Eye (tissue), 1 donor: Measurements from ENCODE around the gene KIRREL3.

ENCODE experiments used
- DNase-seq: peaks from one replicate; pipeline ENCODE4 v3.0.0-alpha.2; 2015

The KIRREL3 gene

DNA sequence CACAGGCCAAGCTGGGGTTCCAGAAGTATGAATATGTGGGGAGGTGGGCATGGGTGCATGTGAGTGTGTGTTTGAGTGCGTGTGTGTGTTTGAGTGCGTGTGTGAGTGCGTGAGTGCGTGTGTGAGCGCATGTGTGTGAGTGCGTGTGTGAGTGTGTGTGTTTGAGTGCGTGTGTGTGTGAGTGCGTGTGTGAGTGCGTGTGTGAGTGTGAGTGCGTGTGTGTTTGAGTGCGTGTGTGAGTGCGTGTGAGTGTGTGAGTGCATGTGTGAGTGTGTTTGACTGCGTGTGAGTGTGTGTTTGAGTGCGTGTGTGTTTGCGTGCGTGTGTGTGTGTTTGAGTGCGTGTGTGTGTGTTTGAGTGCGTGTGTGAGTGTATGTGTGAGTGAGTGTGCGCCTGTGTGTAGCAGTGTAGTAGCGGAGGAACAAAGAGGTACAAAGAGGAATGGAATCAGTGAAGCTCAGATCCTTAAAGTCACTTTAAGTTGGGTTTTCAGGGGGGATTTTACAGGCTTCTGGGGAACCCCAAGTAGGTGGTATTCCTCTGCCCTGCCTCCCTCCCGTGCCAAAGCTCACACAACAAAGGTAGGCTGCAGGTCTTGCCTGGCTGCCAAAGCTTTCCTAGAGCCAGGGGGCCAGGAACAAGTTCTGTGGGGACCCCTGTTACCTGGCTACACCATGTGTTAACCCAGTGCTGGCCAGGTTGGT, 137.1 kb downstream of the KIRREL3 start:
- DNase-seq, result no peak

DNA sequence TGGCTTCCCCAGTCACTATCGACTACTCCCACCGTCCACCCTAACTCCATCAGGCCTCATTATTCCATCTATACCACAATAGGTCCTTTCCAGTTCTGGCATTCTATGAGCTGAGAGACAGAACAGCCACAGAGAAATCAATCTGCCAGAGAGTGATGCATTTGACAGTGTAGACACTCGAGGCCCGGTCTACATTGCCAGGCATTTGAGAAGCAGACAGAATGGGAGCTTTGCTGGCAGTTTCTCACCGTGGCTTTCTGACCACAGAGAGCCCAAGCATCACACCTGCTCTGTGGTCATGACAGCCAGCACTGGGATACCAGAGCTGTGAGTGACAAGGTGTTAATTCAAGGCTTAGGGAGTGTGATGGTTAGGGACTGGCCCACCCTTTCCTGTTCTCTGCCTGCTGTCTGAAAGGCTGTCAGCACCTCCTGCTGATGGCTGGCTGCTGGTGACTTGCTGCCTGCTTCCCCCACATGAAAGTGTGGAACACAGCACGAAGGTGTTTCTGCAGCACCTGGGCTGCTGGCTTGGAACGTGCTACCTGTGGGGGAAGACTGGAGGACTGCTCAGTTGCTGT, 137.8 kb downstream of the KIRREL3 start:
- DNase-seq, result no peak

DNA sequence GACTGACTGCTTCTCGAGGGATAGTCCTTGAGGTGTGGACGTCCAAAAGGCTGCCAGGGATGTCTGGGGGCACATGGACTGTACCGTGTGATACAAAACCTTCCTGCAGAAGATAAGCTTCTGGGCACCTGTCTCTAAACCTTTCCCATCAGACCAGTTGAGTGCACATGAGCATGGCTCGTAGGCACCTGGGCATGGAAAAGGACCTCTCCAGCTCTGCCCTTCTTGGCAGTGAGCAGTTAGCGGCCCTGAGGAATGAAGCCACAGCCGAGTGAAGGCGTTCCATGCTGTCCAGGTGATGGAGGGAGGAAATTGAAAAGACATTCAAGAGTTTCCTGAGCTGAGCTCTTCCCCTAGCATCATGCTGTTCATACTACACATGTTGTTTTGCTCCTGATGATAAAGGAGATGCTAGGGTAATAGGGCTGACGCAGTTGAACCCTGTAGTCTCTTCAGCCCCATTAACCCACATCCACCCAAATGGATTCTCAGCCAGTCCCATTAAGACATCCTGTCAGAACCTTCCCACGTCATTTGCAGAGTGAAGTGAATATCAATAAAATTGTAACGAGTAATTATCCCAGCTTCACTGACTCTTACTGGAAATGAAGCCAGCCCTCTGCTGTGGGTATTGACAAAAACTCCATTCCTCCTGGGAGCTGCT, 138.6 kb downstream of the KIRREL3 start:
- DNase-seq, result peak; percentile 62

DNA sequence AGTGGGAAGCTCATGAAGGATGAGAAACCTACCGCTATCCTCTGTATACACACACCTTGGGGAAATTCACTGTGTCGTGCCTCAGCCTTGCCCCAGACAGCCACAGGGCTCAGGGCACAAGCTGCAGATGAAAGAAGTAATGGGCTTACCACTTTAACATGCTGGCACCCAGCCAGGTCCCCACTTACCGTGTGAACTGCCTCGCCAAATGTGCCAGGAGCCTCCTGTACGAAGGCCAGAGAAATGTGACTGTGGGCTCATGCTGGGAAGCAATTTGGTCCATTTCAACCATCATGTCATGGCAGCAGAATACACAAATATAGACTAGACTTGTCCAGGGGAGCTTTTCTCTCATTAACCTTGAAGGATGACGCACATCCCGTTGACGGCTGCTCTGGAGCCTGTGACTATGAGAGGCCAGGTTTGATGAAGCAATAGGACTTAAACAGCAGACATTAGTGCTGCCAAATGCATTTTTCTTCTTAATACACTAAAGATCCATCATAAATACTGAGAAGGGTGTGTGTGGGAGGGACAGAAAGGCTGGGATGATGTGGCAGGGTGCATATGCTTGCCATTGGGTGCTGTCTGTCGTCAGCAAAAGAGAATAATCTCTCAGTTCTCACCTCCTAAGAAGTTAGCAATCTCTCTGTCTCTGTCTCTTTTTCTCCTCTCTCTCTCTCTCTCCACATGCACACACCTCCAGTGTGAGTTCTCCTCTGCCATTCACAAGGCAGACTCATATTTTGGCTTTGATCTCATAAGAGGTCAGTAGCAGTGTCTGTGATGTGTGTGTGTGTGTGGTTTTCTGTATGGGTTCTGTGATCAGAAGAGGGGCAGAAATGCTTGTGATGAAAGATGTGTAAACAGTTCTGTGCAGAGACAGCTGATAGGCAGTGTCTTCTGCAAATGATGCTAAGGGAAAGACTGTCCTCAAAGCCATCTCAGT, 142.4 kb downstream of the KIRREL3 start:
- DNase-seq, result peak; percentile 60

DNA sequence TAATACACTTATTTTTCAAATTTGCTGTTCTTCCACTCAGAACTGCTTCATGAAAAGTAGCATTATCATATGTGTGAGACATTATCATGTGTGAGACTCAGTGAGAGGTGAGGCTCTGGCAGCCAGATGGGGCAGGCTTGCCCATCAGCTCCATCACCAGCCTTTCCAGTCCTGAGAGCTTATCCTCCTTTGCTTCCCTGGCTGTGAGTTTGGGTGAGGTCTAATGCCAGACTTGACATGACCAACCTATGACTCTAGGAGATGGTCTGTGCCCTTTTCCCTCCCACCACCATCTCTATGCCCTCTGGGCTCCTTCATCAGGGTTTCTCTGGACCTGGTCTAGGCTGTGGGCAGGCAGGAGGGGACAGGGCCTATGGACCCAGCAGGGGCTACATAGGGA, 145.0 kb downstream of the KIRREL3 start:
- no peak for DNase-seq

DNA sequence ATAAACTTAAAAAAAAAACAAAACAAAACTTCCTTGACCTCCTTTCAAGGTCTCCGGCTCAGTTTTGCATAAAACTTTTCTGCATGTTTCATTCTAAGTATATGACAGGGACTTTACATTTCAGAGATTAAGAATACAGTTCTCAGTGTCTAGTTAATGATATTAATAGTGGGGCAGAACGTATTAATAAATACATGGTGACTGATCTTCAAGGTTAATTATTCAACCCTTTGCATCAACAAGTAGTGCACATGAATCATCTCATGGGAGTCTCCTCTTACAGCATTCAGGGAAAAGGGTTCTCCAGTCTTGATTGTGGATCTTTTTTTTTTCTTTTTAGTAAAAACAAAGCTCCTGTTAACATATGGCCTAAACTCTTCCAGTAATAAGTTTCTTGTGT, 146.8 kb downstream of the KIRREL3 start:
- DNase-seq, result no peak

DNA sequence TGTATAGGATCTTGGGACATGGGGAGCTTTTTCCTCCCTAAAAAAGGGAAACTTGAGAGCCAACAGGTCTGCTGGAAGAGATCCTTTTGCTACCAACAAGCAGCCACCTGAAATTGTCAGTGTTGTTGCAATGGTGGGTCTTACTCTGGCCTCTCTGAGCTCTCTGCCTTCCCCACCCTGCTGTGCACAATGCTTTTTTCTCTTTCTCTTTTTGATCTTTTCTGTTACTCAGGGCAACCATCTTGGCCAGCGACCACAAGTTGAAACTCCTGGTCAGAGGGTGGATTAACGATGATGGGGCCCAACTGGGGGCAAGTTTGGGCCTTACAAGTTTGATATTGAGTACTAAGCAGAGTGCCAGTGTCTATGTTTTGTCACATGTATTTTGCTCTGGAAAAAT, 155.8 kb downstream of the KIRREL3 start:
- no peak for DNase-seq

DNA sequence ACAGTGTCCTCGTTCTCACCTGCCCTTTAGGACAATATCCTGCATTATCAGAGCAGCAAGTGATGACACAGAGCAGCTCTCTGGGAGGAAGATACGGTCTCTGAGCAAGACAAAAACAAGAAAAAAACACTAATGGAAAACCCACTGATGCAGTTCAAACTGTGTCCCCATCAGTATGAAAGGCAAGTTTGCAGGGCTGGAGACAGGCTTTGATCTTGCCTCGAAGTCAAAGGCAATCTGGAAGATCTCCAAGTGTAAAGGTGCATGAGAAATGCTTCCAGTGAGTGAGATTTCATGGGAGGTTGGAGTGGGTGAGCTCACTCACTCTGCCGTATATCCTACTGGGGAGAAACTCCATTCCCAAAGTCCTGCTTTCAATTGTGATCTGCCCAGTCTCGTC, 157.5 kb downstream of the KIRREL3 start:
- no peak for DNase-seq

DNA sequence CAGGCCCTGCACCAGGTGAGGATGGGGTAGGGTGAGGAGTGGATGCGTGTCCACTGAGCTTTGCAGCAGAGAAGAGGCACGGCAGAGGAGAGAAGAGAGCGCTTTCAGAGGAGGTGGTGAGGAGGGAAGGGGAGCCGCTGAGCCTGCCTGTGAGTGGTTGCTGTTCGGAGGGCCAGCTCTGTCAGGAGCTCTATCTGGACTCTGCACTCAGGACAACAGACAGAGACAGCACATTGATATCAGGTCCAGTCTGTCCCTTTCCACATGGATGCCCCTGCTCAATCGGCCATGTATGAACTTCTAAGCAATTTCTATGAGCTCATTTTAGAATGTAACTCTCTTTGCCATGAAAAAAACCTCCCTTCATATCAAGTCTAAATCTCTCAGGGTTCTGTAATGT, 158.6 kb downstream of the KIRREL3 start:
- peak; percentile 84 for DNase-seq

DNA sequence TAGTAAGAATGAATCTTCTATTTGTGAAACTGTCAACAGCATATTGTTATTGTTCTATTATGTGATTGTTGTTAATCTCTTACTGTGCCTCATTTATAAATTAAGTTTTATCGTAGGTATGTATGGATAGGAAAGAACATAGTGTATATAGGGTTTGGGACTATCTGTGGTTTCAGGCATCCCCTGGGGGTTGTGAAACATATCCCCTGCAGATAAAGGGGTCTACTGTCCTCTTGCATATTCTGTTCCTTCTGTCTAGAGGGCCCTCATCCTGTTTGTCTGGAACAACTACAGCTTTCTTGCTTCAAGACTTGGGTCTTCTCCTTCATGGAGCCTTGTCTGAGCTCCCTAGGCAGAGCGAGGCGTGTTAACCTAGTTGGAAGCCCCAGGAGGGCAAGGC, 159.6 kb downstream of the KIRREL3 start:
- DNase-seq, result no peak

DNA sequence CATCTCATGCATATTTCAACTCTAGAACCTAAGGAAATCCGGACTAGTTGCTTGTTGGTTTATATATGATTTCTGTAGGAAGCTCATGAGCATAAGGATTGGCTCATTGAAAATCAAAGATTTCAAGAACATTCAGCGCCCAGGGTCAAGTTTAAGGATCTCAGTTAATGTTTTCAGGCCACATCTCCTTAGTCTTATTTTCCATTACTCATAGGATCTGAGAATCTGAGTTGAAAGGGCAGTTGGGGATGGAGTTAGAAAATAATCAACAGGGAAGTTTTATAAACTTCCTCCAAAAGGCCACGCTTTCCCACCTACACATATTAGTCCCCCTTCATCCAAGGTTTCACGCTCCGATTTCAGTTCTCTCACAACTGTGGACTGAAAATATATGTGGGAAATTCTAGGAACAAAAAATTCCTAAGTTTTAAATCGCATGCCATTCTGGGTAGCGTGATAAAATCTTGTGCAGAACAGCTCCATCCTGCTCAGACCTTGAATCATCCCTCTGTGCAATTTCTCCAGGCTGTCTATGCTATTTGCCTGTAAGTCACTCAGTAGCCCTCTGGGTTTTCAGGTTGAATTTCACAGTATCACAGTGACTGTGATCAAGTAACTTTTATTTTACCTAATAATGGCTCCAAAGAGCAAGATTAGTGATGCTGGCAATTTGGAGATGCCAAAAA, 160.2 kb downstream of the KIRREL3 start:
- DNase-seq, result no peak

DNA sequence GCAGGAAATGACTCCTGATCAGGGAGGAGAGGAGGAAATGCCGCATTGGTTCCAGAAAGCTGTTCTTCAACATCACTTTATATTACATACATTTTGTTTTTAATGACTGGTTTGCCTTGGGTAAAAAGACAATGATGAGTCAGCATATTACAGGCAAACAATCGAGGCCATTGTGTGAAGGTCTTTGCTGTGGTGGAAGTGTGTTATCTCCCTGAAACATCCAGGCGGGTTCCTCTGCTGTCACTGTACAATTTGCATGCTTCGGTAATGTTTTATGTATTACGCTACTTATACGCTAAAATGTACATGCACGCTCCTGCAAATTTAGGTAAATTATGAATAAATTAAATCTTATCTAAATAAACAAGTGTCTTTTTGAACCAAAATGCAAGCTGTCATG, 161.1 kb downstream of the KIRREL3 start:
- peak; percentile 59 for DNase-seq

DNA sequence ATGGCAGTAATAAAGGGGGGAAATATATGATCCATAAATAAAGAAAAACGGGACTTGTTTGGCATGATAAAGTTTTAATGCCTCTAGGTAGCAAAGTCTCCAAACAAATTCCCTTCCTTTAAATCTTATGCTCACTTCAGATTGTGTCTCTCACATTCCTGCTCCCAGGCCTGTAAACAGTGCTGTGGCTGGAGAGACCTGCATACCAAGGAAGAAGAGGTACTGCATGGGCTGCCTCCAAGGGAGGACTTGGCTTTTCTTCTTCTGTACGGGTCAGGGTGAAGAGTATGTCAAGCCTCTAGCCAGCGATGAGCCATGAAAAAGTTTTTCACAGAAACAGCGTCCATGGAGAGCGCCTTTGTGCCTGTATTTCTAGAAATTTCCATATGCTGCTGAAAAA, 161.8 kb downstream of the KIRREL3 start:
- no peak for DNase-seq

DNA sequence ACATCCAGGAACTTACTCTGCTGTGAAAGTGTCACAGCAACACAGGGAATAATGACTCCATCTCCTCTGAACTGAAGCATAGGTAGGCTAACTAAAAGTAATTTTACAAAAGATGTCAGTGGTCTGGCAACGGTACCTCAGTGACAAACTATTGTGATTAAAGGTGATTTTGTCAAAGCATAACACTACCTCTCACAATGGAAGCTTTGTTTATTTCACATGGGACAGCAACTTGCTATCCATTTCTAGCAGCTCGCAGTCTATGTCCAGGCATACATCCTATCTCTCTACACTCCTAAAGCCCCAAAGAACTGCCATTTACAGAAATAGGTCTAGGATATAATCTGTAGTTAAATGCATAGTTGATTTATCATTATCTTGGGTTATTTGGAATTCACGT, 163.0 kb downstream of the KIRREL3 start:
- no peak for DNase-seq

DNA sequence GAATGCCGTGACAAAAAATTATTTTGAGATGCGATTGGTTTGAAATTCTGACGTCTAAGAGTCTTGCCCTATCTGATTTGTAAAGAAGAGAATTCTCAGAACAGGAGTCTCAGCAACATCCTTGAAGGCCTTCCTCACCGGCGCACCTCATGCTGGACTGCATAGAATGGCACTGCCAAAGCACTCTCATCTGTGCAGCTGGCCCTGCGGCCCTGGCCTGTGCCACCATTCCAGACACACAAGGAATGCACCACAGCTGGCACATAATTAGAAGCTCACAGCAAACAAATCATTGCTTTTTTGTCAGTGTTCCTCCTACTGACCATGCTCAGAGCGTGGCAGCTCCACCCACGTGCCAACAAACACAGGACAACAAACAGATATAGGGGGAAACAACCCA, 166.0 kb downstream of the KIRREL3 start:
- no peak for DNase-seq

DNA sequence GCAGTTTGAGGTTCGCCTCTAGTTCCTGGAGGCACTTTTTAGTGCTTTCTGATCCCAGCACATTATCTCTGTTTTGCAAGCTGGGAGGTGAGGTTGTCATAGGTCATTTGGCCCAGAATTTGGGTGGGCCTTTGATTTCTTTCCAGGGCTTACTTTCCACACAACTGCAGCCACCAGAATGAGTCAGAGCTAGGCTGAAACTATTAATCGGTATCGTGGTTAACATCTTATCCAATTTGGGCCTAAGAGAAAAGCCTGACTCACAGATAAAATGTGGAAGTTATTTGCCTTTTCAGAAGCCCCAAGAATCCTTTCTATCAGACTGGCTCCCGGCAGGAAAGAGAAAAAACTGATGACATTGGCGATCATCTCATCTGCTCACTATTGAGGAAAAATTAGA, 166.4 kb downstream of the KIRREL3 start:
- DNase-seq, result no peak

DNA sequence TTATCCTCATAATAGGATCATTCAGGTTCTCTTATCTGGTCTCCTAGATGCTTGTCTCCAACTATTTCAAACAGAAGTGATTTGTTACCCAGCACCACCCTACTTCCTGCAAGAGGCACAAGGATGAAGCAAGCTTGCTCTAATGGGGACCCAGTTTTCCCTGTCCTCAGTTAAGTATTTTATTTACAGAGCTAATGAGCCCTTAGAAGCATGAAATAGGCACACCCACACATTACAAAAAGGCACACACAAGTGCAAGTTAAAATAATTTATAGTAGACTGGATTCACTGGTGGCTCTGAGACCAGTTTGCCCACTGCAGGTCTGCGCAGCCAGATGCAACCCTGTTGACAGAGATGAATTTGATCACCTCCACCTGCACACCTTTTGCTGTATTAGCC, 167.5 kb downstream of the KIRREL3 start:
- DNase-seq, result no peak

DNA sequence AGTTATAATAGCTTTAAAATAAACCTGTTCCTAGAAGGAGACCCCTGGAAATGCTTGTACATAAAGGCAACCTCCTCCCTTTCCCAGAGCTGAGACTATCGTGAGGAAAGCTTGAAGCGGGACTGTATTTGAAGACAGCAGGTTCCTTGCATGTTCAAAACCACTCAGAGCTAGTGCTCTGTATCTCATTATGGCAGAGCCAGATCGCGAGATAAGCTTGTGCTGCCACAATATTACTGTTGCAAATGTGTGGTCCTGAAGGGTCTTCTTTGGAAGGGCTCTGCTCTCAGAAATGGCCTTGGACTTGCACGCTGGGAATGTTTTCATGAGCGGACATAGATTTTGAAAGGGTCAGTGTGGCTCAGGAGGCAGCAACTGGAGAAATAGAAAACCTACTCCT, 168.2 kb downstream of the KIRREL3 start:
- no peak for DNase-seq

DNA sequence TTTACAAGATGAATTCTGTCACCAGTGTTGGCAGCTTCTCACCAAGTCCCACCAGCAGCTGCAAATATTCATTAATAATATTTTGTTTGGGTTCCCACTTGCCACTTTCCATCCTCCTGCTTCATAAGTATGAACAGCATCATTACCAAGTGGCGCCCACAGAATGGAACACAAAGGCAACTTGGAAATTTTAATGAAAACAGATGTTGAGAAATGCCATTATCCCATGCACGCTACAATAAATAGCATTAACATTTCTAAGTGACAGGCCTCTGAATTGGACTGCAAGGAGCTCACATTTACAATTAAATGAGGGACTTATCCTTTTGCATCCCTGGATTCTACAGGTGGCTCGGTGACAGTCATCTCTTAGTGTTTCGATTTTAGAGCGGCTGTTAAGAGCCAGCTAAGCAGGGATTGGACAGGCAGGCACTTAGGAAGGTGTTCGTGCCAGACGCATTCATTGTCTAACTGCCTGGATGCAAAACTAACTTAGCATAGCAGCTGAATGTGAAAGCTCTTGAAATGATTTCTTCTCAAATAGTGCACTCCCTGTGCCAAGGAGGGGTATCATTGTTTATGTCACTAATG, 170.3 kb downstream of the KIRREL3 start:
- no peak for DNase-seq

DNA sequence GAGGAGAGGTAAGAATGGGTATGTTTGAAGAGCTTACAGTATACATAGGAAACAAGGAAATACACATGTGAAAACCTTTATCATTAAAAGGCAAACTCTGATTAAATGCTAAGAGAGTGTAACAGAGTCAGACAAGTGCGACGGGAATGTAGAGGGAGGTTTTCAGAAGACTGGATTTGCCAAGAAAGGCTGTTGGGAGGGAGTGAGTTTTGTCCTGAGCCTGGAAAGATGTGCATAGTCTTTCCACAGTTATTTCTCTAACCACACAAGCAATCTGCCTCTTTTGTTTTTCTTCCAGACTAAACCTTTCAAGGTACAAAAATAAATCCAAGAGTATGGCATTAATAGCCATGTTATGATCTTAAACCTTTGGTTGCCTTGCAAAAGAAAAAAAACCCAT, 170.9 kb downstream of the KIRREL3 start:
- no peak for DNase-seq

DNA sequence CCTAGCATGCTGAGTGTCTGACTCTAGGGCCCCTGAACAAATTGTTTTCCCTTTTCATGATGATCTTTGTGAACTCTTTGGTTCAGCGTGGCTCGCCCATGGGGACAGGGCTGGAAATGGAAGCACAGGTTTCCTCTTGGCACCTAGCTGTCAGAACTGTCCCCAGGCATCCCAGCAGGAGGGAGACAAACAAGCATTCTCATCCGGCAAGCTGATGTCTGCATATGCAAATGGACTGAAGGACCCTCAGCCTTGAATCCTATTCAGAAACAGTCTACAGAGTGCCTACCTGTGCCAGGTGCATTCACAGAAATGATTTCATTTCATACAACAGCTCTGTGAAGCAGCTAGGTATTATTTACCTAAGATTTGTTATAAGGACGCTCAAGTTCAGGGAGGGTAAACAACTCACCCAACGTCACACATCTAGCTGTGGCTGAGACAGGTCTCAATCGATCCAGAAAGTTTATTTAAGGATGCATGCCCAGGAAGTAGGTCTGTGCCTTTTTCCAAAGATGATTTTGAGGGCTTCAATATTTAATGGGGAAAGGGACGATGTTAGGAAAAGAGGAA, 176.4 kb downstream of the KIRREL3 start:
- no peak for DNase-seq

DNA sequence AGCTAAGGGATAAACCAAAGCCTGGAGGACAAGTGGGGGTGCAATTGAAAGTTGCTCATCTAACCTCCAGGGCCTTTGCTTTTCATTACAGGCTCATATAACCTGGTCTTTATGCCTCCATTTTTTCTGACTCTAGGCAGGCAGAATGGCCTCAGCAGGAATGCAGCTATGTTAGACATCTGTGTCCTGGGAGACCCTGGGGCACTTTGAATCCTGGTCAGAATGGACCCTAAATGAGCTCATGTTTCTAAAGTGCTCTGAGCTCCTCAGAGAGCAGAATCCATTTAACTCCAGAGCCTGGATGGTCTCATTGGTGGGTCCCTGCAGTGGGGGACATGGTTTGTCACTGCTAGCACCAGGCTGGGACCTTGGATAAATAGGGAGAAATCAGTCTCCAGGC, 177.3 kb downstream of the KIRREL3 start:
- peak; percentile 57 for DNase-seq
